Testis (tissue), 3 donors: ENCODE data around the gene BSN. TPM values are rescaled to one million over a fixed set of nuclear protein-coding genes. Genes with fewer than 3 reads are reported as not detected.

ENCODE experiments used
- DNase-seq: peaks from one replicate; pipeline ENCODE4 v3.0.0-alpha.2; 2019
- H3K27ac ChIP-seq, 2 donors: fragments of 200-600 bp; sonication (generic); one replicate each; pipeline ENCODE4 v1.5.1; 2019
- H3K27me3 ChIP-seq: fragments of 200-600 bp; sonication (generic); one replicate; pipeline ENCODE4 v1.5.1; 2019
- H3K36me3 ChIP-seq: fragments of 200-600 bp; sonication (generic); one replicate; pipeline ENCODE4 v1.5.1; 2017; ENCODE audit warnings: low read depth; ENCODE audit errors: missing control alignments
- H3K4me1 ChIP-seq: fragments of 200-600 bp; sonication (generic); one replicate; pipeline ENCODE4 v1.5.1; 2019
- H3K4me3 ChIP-seq, 2 donors: fragments of 200-600 bp; sonication (generic); one replicate each; pipeline ENCODE4 v1.5.1; 2017 to 2019
- H3K9me3 ChIP-seq: fragments of 200-600 bp; sonication (generic); one replicate; pipeline ENCODE4 v1.5.1; 2017
- CTCF ChIP-seq, 3 experiments: fragments of 450-650 bp in 2 of 3; fragments of 200-600 bp in 1 of 3; sonication (generic) in 1 of 3; IDR thresholded peaks; one replicate each; pipeline ENCODE4 v1.5.1; 2016 to 2019; ENCODE audit warnings: antibody characterized with exemption in 3 of 3, mild to moderate bottlenecking in 2 of 3, moderate library complexity in 1 of 3
- POLR2A ChIP-seq: fragments of 450-650 bp; IDR thresholded peaks from one replicate; pipeline ENCODE4 v1.6.1; 2017; ENCODE audit warnings: antibody characterized with exemption, mild to moderate bottlenecking, moderate library complexity
- WGBS, 2 donors: methylation state at CpG; one replicate each; pipeline ENCODE4 v1.1.5; 2018; 5-methylcytosine and 5-hydroxymethylcytosine counted together
- intact Hi-C: fragments of 100-400 bp; cut with DNase I; formaldehyde crosslinking; loops from one replicate; pipeline ENCODE4 v1.15.1; 2023; ENCODE audit warnings: low total_unique reads
- polyA plus RNA-seq: library from polyadenylated mRNA; stranded (reverse); fragments of 350-450 nt; fragmentation: Illumina TruSeq; extraction: RNeasy Lipid Tissue Mini Kit (QIAGEN cat#74804); gene quantifications from one replicate; pipeline ENCODE4 v1.2.3, GENCODE V29; 2014; ENCODE audit warnings: low read depth, low replicate concordance; ENCODE audit not compliant: insufficient read depth
- total RNA-seq, 2 donors: library from RNA; depleted of rRNA; stranded (reverse); fragments of >200 nt; gene quantifications; one replicate each; pipeline ENCODE4 v1.2.3, GENCODE V29; 2016

The BSN gene
- total and polyA plus RNA-seq, 3 donors from 2014 or later = 9.9 to 25.3 (median 18.9) TPM

GRCh38 chr3:49607105-49607591, 52.9 kb downstream of the BSN start:
- Histone ChIP-seq H3K9me3 (no peaks in the 10 kb centered on the region), H3K27me3 (no peaks in the 10 kb centered on the region), H3K36me3 (no peaks in the 10 kb centered on the region), H3K4me3 (no peak overlapping the region), H3K4me1 (no peaks in the 10 kb centered on the region), H3K27ac (no peak overlapping the region)
- TF ChIP-seq CTCF (IDR thresholded peaks at IDR 0.05) = no peak
- no peak for TF ChIP-seq POLR2A
- DNase-seq = no peak
- intact Hi-C loops = no loop called here
- WGBS, 2 donors = 60 to 72% methylated on average over 3 of the region's 3 CpGs

- no peak overlapping the region for H3K27ac ChIP-seq
- intact Hi-C loops = no loop called here
- no peak for DNase-seq
- 46 to 56% methylated on average over 5 of the region's 5 CpGs for WGBS, 2 donors
- H3K4me1 ChIP-seq = no peaks in the 10 kb centered on the region
- no peaks in the 10 kb centered on the region for H3K9me3 ChIP-seq
- H3K27me3 ChIP-seq = no peaks in the 10 kb centered on the region
- TF ChIP-seq POLR2A = no peak
- peak in 1 of 3 experiments; percentile 38 for TF ChIP-seq CTCF (IDR thresholded peaks at IDR 0.05)
- no peak overlapping the region for H3K4me3 ChIP-seq
- no peaks in the 10 kb centered on the region for H3K36me3 ChIP-seq
Observed at GRCh38 chr3:49607796-49608195, 53.5 kb downstream of the BSN start.

DNA sequence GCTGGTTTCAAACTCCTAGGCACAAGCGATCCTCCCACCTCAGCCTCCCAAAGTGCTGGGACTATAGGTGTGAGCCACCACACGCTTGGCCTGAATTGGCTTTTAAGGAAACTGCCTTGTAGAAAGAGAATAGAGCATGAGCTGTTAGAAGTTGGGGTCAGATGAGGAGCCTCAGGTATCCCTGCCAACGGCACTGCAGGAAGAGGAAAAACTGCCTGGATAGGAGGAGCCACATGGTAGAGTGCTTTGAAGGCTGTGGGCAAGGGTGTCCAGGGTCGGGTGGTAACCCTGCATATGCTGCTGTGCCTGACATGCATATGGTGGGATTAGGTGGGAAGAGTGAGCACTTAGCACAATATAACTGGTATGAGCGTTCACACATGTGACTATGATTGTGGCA, 55.0 kb downstream of the BSN start:
- Histone ChIP-seq H3K4me3 (no peak overlapping the region), H3K4me1 (no peaks in the 10 kb centered on the region), H3K9me3 (no peaks in the 10 kb centered on the region), H3K27ac (no peak overlapping the region), H3K36me3 (no peaks in the 10 kb centered on the region), H3K27me3 (no peaks in the 10 kb centered on the region)
- 88 to 91% methylated on average over 5 of the region's 5 CpGs for WGBS, 2 donors
- no peak for DNase-seq
- TF ChIP-seq CTCF (IDR thresholded peaks at IDR 0.05) (no peak), POLR2A (no peak)
- intact Hi-C loops = no loop called here

GRCh38 chr3:49609815-49610214, 55.5 kb downstream of the BSN start:
- intact Hi-C loops = no loop called here
- Histone ChIP-seq H3K36me3 (no peaks in the 10 kb centered on the region), H3K4me1 (no peaks in the 10 kb centered on the region), H3K9me3 (no peaks in the 10 kb centered on the region), H3K4me3 (no peak overlapping the region), H3K27ac (no peak overlapping the region), H3K27me3 (no peaks in the 10 kb centered on the region)
- TF ChIP-seq POLR2A = no peak
- TF ChIP-seq CTCF (IDR thresholded peaks at IDR 0.05) = no peak
- 76 to 78% methylated on average over 6 of the region's 6 CpGs for WGBS, 2 donors
- DNase-seq = no peak

- H3K4me1 ChIP-seq = no peaks in the 10 kb centered on the region
- H3K27me3 ChIP-seq = no peaks in the 10 kb centered on the region
- DNase-seq = no peak
- no peaks in the 10 kb centered on the region for H3K36me3 ChIP-seq
- no peak overlapping the region for H3K4me3 ChIP-seq
- no peak overlapping the region for H3K27ac ChIP-seq
- TF ChIP-seq POLR2A (no peak), CTCF (IDR thresholded peaks at IDR 0.05) (no peak)
- no peaks in the 10 kb centered on the region for H3K9me3 ChIP-seq
- intact Hi-C loops = no loop called here
Observed at GRCh38 chr3:49610666-49611280, 56.5 kb downstream of the BSN start.
